Activated naive CD8-positive, alpha-beta T cell treated with anti-CD3 and anti-CD28 coated beads, Interleukin-2, amount 50 U/mL, for 16 hours (primary cell): ENCODE measurements around the gene CFAP157.
A peak's percentile ranks its signal among the peaks of the same experiment; 100 is the strongest.

Source experiments
- DNase-seq: peaks from one replicate; pipeline ENCODE4 v3.0.0-alpha.2; 2020; ENCODE audit warnings: low read depth, low spot score

CFAP157 gene

GRCh38 chr9:127693143-127693542, 13.6 kb upstream of the CFAP157 start:
- DNase-seq: no peak

DNA sequence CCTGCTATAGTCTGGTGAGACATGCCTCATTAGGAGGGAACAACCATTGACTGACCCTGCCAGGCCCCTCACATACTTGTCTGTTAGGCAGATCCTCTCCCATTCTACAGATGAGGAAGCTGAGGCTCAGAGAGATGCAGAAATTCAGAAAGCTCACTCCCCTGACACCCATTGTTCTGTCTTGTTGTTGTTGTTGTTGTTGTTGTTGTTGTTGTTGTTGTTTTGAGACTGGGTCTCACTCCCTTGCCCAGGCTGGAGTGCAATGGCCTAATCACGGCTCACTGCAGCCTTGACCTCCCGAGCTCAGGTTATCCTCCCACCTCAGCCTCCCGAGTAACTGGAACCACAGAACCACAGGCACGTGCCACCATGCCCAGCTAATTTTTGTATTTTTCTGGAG, 13.1 kb upstream of the CFAP157 start:
- DNase-seq: no peak

GRCh38 chr9:127694890-127695720, 11.7 kb upstream of the CFAP157 start:
- no peak for DNase-seq

- no peak for DNase-seq
Measured at GRCh38 chr9:127697575-127697974, 9.2 kb upstream of the CFAP157 start.

- no peak for DNase-seq
Measured at GRCh38 chr9:127698386-127698785, 8.4 kb upstream of the CFAP157 start.

GRCh38 chr9:127698985-127699670, 7.7 kb upstream of the CFAP157 start:
- DNase-seq: peak; percentile 76

GRCh38 chr9:127700140-127700539, 6.6 kb upstream of the CFAP157 start:
- DNase-seq: no peak

DNA sequence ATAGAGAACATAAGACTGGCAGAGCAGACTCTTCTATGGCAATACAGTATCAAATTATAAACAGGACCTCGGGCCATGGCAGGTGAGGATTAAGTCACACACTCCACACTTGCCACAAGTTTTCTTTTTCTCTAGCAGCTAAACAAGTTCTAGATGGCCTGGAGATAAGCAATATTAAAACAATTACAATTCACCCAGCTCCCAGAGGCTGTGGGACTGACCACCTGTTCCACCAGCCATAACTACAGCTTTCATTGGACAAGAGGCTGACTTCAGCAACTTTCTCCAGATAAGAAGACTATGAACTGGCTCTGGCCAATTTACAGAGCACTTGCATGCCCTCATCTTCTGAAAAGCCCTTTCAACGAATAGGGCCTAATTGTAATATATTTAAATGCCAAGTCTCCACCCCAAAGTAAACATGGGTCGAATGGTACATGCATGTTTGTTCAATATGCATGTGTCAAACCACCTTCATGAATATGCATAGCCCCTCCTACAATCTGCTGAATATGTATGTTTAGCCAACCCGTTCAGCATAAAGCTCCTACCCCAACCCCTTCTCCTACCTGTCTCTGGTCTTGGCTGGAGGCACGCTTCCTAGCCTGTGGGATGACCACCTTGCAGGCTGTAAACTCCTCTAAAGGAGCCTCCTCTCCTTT, 6.1 kb upstream of the CFAP157 start:
- DNase-seq: no peak

GRCh38 chr9:127703289-127703946, 3.4 kb upstream of the CFAP157 start:
- DNase-seq: no peak

DNA sequence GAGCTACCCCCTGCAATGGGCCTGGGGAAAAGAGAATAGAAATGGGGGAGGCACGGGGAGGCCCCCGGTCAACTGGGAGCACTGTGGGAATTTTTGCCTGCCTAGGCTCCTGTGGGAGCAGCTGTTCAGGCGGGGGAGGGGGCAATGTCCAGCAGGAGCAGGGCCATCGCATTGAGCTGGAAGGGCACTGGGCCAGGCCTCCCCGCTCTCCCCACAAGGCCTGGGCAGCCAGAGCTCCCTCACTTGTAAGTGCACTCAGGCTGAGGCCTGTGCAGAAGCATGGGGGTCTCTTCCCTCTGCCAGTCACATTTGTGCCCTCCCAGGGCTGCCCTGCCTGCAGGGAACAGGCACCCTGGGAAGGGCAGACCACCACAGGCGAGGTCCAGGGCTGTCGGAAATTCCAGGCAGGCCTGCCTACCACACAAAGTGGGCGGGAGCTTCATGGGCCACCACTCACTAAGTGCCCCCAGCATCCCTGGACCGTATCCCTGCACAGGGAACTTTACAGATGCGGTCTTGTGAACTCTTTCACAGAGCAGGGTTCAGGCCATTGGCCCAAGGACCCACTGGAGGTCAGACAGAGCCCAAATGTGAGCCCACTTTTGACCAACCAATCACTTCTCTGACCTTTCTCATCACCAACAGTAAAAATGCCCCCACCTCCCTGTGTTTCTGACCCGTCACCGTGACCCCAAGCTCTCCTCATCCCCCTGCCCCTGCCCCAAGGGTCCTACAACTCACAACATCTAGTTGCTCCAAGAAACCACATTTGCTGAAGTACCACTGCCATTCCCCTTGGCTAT, 1.0 kb upstream of the CFAP157 start:
- DNase-seq: no peak

DNA sequence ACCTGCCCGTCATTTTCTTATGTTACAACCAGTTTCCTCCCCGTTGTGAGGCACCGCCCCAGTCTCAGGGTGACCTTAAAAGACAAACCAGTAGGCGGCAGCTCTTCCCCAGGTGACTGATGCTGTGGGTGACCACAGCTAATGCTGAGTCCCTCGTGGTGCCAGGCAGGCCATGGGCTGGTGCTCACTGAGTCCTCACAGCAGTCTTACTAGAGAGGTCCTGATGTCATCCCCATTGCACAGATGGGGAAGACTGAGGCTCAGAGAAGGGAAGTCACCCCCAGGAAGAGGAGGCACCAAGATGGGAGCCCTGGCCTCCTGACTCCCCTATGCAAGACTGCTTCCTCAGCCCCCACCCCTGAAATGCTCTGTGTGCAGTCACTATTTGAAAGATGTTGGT, 978 bp downstream of the CFAP157 start:
- DNase-seq: no peak

DNA sequence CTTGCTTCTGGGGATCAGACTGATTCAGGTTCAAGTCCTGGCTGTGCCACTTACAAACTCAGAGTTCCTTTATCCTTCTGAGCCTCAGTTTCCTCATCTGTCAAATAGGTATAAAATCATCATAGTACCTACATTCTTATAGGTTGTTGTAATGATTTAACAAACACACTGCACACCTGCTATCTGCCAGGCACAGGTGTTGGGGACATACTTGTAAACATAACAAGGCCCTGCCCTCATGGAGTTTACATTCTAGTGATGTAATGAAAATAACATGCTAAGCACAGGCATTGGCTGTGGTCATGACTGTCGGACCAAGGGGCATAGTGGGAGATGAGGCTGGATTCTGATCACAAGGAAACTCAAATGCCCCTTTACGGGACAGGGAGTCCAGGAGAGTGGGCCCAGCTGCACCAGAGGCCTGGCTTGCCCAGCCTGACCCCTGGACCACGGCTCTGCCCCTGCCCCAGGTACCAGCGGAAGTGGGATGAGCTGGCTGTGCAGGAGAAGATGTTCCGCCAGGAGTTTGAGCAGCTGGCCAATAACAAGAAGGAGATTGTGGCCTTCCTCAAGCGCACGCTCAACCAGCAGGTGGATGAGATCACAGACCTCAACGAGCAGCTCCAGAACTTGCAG, 2.3 kb downstream of the CFAP157 start:
- no peak for DNase-seq

- no peak for DNase-seq
Measured at GRCh38 chr9:127710204-127710783, 3.5 kb downstream of the CFAP157 start.

- DNase-seq: no peak
Measured at GRCh38 chr9:127711226-127711701, 4.5 kb downstream of the CFAP157 start.

GRCh38 chr9:127711831-127712274, 5.1 kb downstream of the CFAP157 start:
- DNase-seq: no peak

DNA sequence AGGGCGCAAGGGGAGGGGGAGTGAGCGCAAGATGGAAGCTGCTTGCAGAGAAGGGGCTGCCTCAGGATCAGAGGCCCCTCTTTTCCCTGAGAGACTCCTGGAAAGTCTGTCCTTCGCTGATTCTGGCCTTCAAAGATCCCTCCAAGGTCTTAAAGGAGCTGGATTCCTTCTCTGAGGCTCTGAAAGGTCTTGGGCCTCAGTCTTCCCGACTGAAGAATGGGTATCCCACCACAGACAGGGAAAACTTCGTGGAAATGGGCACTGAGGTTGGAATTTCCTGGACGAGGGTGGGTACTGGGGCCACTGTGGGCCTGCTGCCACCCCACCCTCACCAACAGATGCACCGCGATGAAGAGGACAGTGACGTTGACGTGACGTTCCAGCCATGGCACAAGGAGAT, 5.6 kb downstream of the CFAP157 start:
- DNase-seq: no peak

- DNase-seq: no peak
Measured at GRCh38 chr9:127712867-127713266, 6.1 kb downstream of the CFAP157 start.

- no peak for DNase-seq
Measured at GRCh38 chr9:127714020-127714750, 7.4 kb downstream of the CFAP157 start.

- DNase-seq: no peak
Measured at GRCh38 chr9:127714951-127715469, 8.2 kb downstream of the CFAP157 start.
